HG03521 (cell line): ENCODE results near the gene NFYA.
"Not testable (repeated sequence)": the region's sequence is repeated elsewhere in the genome, so short reads cannot be mapped to it uniquely, and the experiment has no call there.

Experiments used
- ATAC-seq: cut with Tn5 transposase; IDR thresholded peaks from one replicate; pipeline ENCODE4 v1.9.1; 2021; ENCODE audit warnings: mild to moderate bottlenecking, moderate library complexity; ENCODE audit not compliant: unreplicated experiment

NFYA gene

GRCh38 chr6:41100871-41101287, 28.1 kb downstream of the NFYA start:
- ATAC-seq = no peak

DNA sequence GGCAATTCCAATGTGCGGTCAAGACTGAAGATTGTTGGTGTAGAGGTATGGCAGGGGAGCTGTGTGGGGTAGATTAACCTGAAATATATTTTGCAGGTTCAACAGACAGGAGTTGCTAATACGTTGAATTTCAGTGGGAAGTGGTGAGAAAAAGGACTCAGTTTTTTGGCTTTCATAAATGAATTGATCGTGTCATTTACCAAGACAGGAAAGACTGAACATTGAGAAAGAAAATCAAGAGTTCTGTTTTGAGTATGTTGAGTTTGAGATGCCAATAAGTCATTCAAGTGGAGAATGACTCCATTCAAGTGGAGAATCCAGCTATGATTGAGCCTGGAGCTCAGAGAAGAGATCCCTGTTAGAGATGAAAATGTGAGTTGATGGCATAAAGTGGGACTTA, 31.1 kb downstream of the NFYA start:
- ATAC-seq = no peak

DNA sequence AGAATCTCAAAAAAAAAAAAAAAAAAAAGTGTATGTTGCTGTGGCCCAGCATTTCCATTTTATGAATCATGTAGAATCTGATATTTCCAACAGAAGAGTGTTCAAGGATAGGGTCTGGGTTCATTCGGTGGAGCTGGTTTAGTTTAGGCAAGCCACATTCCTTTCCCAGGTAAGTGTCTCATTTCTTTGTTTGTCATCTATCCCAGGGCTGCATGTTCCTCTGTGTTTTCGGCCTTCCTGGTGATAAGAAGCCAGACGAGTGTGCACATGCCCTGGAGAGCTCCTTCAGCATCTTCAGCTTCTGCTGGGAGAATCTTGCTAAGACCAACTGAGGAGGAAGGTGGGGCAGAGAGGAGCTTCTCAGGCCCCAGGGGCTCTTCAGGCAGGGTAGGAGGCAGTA, 38.2 kb downstream of the NFYA start:
- ATAC-seq = no peak

DNA sequence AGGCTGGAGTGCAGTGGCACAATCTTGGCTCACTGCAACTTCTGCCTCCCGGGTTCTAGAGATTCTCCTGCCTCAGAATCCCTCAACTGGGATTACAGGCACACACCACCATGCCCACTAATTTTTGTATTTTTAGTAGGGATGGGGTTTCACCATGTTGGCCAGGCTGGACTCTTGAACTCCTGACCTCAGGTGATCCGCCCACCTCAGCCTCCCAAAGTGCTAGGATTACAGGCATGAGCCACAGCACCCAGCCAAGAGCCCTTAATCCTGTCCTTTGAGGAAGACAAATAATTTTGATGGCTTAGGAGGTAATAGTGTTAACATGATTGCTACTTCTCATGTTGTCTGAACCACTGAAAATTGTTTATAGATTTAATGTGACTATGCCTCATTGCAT, 42.3 kb downstream of the NFYA start:
- not testable (repeated sequence) for ATAC-seq

DNA sequence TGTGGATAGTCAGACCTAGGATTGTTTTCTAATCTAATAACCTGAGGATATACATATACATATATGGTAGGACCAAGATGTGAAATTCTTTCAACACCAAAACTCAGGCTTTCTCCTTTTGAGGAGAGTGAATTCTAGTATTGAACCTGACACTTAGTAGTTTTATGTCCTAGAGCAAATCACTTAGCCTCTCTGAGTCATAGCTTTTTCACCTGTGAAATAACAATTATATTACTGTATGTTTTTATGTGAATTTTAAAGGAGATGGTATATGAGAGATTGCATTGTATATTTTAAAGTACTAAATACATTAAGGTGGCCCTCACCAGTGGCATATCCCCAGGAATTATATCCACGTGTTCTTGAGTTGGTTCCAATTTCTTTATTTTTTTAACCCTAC, 46.7 kb downstream of the NFYA start:
- no peak for ATAC-seq

GRCh38 chr6:41120058-41120457, 47.3 kb downstream of the NFYA start:
- ATAC-seq = no peak

GRCh38 chr6:41122373-41122772, 49.6 kb downstream of the NFYA start:
- no peak for ATAC-seq

GRCh38 chr6:41122918-41123317, 50.1 kb downstream of the NFYA start:
- ATAC-seq = no peak

GRCh38 chr6:41125282-41125681, 52.5 kb downstream of the NFYA start:
- ATAC-seq = no peak

GRCh38 chr6:41132254-41132653, 59.5 kb downstream of the NFYA start:
- ATAC-seq = no peak

DNA sequence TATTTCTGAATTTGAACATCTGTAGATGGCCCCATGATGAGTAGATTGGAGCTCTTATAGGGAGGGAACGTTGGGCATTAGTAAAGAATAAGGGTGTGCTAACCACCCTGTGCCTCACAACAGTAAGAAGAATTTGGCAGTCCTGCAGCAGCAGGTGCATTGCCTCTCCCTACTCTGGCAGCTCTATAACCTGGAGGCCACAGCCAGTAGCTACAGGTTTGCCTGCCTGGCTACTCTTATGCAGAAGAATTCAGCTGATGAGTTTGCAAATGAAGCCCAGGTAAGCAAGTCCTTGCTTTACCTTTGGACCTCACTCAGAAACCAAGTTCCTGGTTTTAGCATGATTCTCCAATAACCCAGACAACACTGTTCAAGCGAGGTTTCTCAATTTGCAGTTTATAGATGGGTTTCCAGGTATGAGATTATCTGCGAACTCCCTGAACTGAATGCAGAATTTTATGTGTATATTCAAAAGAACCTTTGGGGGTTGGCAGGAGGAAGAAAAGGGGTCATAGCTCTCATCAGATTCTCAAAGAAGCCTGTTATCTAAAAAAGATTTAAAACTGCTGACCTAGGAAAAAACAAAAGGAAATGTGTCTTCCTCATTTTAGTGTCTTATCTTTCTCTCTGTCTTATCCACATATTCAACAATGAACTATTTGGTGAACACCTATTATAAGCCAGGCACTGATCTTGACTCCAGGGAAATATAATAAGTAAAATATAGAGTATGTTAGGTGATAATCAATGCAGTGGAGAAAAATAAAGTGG, 62.5 kb downstream of the NFYA start:
- ATAC-seq = no peak

GRCh38 chr6:41136911-41137310, 64.1 kb downstream of the NFYA start:
- ATAC-seq = no peak

GRCh38 chr6:41147917-41148316, 75.1 kb downstream of the NFYA start:
- no peak for ATAC-seq
